ENCODE results near the gene R3HDM2.

R3HDM2 gene

DNA sequence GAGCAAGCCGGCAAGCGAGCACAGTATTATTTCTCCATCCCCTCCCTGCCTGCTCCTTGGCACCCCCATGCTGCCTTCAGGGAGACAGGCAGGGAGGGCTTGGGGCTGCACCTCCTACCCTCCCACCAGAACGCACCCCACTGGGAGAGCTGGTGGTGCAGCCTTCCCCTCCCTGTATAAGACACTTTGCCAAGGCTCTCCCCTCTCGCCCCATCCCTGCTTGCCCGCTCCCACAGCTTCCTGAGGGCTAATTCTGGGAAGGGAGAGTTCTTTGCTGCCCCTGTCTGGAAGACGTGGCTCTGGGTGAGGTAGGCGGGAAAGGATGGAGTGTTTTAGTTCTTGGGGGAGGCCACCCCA, 218.2 kb downstream of the R3HDM2 start:
- DNase-seq: no peak

- no peak for DNase-seq
Observed at GRCh38 chr12:57211791-57212700, 218.8 kb downstream of the R3HDM2 start.

DNA sequence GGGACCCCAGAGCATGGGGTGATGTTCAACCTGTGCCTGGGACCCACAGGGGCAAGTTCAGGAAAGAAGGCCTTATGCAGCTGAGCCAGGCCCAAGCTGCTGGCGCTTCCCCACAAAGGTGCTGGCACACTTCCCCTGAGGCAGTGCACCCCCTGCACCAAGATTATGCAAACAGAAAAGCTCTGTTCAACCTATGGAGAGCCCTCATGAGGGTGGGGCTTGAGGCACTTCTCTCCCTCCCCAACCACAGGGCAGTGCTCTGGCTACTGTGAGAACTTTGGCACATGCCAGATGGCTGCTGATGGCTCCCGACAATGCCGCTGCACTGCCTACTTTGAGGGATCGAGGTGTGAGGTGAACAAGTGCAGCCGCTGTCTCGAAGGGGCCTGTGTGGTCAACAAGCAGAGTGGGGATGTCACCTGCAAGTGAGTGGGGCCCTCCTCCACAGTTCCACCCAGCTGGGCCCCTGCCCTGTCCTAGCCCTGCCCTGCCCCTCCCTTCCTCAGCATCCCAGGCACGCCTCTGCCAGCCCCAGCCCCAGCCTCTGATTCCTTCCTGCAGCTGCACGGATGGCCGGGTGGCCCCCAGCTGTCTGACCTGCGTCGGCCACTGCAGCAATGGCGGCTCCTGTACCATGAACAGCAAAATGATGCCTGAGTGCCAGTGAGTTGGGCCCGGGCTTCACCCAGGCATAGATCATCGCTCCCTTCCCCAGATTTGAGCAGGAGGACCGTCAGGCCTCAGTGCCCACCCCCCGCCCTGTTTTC, 219.7 kb downstream of the R3HDM2 start:
- no peak for DNase-seq

DNA sequence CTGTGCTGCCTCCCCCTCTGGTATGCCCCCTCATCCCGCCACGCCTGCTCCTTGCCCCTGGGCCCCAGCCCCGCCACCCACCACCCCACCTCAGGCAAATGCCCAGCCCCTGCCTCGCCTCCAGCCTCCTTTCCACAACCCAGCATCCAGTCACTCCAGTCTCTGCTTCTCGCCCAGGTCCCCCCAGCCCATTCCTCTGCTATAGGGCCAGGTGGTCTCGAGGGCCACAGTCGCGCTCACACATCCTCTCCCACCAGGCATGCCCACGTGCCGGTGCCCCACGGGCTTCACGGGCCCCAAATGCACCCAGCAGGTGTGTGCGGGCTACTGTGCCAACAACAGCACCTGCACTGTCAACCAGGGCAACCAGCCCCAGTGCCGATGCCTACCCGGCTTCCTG, 220.4 kb downstream of the R3HDM2 start:
- DNase-seq: no peak

DNA sequence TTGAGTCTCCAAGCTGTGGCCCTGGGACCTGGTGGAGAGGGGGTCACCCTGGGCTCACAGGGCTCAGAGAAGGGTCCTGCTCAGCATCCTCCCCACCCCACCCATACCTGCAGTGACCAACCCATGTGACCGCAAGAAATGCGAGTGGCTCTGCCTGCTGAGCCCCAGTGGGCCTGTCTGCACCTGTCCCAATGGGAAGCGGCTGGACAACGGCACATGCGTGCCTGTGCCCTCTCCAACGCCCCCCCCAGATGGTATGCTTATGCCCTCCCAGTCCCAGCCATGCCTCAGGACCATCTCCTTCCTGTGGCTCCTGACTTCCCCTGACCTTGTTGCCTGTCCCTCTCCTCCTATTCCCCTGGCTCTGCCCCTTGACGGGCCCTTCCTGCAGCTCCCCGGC, 220.9 kb downstream of the R3HDM2 start:
- DNase-seq: no peak

- no peak for DNase-seq
Observed at GRCh38 chr12:57208631-57209282, 222.1 kb downstream of the R3HDM2 start.

GRCh38 chr12:57207731-57208630, 222.9 kb downstream of the R3HDM2 start:
- DNase-seq: no peak

GRCh38 chr12:57205931-57206330, 224.9 kb downstream of the R3HDM2 start:
- DNase-seq: no peak

DNA sequence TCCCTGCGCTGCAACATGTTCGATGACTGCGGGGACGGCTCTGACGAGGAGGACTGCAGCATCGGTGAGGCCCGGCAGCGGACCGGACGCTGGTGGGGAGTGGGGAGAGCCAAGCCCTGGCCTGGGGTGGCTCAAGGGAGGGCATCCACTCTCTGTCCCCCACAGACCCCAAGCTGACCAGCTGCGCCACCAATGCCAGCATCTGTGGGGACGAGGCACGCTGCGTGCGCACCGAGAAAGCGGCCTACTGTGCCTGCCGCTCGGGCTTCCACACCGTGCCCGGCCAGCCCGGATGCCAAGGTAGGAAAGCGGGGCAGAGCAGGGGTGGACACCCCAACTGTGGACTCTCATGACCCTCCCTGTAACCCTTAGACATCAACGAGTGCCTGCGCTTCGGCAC, 225.7 kb downstream of the R3HDM2 start:
- no peak for DNase-seq

DNA sequence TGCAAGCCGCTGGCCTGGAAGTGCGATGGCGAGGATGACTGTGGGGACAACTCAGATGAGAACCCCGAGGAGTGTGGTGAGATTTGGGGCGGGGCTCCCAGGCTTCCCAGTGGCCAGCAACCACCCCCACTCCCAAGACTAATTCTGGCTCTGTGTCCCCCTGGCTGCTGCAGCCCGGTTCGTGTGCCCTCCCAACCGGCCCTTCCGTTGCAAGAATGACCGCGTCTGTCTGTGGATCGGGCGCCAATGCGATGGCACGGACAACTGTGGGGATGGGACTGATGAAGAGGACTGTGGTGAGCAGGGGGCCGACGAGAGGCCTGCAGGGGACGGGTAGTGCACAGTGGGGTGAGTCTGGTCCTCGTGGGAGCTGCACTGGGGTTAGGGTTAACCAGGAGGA, 226.4 kb downstream of the R3HDM2 start:
- no peak for DNase-seq

- no peak for DNase-seq
Observed at GRCh38 chr12:57203791-57204190, 227.1 kb downstream of the R3HDM2 start.
